ENCODE measurements around the gene URB2.

The URB2 gene

GRCh38 chr1:229653420-229653819, 27.4 kb downstream of the URB2 start:
- DNase-seq (ENCODE audit: low read depth) = no peak
- no peak for TF ChIP-seq CTCF (IDR thresholded peaks at IDR 0.05; ENCODE audit: insufficient read depth, low read depth, low read length, missing control alignments)
- no peak overlapping the region for H3K4me3 ChIP-seq (ENCODE audit: low read depth, low read length)

- no peak for DNase-seq (ENCODE audit: low read depth)
- no peak for TF ChIP-seq CTCF (IDR thresholded peaks at IDR 0.05; ENCODE audit: insufficient read depth, low read depth, low read length, missing control alignments)
- no peak overlapping the region for H3K4me3 ChIP-seq (ENCODE audit: low read depth, low read length)
These were observed 29.7 kb downstream of the URB2 start for GRCh38 chr1:229655781-229656180.

GRCh38 chr1:229657993-229658755, 32.1 kb downstream of the URB2 start:
- DNase-seq (ENCODE audit: low read depth) = peak; percentile 22
- no peak for TF ChIP-seq CTCF (IDR thresholded peaks at IDR 0.05; ENCODE audit: insufficient read depth, low read depth, low read length, missing control alignments)
- H3K4me3 ChIP-seq (ENCODE audit: low read depth, low read length) = no peak overlapping the region

GRCh38 chr1:229661022-229661877, 35.2 kb downstream of the URB2 start:
- DNase-seq (ENCODE audit: low read depth) = peak; percentile 72
- TF ChIP-seq CTCF (IDR thresholded peaks at IDR 0.05; ENCODE audit: insufficient read depth, low read depth, low read length, missing control alignments) = peak; percentile 88
- no peak overlapping the region for H3K4me3 ChIP-seq (ENCODE audit: low read depth, low read length)

- TF ChIP-seq CTCF (IDR thresholded peaks at IDR 0.05; ENCODE audit: insufficient read depth, low read depth, low read length, missing control alignments) = no peak
- no peak overlapping the region for H3K4me3 ChIP-seq (ENCODE audit: low read depth, low read length)
- no peak for DNase-seq (ENCODE audit: low read depth)
These were observed 35.9 kb downstream of the URB2 start for GRCh38 chr1:229661897-229662296.

GRCh38 chr1:229664133-229664689, 38.2 kb downstream of the URB2 start:
- H3K4me3 ChIP-seq (ENCODE audit: low read depth, low read length) = no peak overlapping the region
- no peak for TF ChIP-seq CTCF (IDR thresholded peaks at IDR 0.05; ENCODE audit: insufficient read depth, low read depth, low read length, missing control alignments)
- DNase-seq (ENCODE audit: low read depth) = peak; percentile 88
